ENCODE data around the gene F2RL1.
"Not testable (repeated sequence)": the region's sequence is repeated elsewhere in the genome, so short reads cannot be mapped to it uniquely, and the experiment has no call there.

The F2RL1 gene

DNA sequence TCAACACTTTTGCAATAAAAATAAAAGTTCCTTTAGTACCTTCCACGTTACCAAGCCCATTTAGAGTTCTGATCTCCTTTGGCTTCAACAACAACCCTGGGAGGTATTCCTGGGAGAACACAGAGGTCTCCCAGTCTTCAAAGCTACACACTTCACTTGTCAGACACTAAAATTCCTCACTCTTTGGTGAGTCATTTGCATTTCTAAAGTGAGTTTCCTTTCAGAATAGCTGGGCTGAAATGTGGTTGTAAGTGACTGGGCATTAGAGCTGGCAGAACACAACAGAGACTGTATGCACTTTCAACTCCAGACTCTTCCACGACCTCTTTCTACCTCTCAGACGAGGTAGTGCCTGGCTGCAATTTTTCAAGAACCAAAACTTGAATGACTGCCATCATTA lies 11.5 kb upstream of the F2RL1 start:
- peak in 1 of 2 donors; percentile 16 for DNase-seq

GRCh38 chr5:76808141-76808691 lies 10.6 kb upstream of the F2RL1 start:
- no peak for DNase-seq

DNA sequence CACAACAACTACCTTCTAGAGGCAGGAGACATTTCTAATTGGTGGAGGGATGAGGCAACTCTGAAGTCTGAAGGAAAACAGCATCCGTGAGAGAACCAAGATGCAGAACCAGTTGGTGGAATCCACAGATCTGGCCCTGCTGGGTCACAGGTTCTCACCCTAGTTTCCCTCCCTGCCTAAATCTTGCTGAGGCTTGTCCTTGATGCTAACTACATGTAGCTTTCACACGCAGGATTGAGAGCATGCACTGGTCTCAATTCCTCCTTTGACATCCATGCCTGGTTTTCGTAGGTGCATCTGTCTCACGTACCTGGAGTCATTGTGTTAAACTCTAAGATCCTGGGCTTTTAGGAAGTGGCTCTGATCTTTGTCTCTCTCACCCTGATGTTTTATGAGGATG lies 9.7 kb upstream of the F2RL1 start:
- DNase-seq, result no peak

DNA sequence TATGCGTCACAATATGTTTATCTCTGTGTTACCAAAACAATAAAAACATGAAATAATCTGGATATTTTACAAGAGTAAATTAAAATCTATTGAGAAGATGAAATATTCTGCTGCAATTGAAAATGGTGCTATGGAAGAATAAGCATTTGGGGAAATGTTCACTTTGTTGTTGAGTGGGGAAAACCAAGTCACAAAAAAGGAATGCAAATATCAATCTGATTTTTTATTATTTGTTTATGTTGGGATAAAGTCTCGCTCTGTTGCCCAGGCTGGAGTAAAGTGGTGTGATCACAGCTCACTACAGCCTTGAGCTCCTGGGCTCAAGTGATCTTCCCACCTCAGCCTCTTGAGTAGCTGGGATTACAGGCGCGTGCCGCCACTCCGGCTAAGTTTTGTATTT lies 8.6 kb upstream of the F2RL1 start:
- no peak for DNase-seq

DNA sequence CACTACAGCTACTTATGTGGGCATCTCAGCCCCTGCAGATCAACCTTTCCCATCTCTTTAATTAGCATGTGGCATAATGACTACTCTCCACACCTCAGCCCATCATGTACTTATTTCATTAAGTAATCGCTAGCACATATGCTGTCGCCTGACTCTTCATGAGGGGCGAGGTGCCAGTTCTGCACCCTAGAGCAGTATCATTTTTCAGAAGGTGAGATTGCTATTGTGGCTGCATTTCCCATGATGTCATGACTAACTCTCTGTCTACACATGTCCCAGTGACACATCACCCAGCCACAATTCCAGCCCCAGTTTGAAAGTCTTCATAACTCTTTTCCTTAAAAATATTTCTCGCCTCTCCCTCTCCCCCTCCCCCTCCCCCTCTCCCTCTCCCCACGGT lies 7.6 kb upstream of the F2RL1 start:
- DNase-seq, result no peak

- DNase-seq, result not testable (repeated sequence)
These were observed 6.6 kb upstream of the F2RL1 start for GRCh38 chr5:76812209-76812608.

GRCh38 chr5:76813982-76814562 lies 4.8 kb upstream of the F2RL1 start:
- no peak for DNase-seq

- no peak for DNase-seq
These were observed 2.6 kb upstream of the F2RL1 start for GRCh38 chr5:76816110-76816831.

DNA sequence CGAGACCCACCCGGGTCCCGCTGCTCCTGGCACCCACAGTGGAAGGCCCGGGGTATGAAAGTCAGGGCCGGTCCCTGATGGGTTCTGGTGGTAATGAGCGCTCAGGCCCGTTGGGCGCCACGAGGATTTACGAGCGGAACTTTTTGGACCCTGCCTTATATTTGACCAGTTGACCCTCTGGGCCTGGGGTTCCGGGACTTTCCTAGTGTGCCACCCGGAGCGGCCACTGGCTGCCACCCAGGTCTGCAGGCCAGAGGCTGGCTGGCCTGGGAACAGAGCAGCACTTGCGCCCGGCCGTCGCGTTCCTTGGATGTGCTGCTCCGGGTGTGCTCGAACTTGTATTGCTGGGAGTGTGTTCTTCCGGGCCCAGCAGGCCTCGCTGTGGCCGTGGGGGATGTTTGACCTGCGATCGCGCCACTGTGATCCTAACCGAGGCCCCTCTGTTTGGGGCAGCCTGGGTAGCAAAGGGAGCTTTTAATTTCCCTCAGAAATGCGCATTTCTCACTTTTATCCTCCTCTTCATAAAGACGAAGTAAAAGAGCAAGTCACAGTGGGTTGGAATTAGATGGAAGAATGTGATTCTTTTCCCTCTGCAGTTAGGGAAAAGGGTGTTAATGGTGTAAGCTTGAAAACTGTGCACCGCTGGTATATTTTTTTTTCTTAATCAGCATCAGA lies 1.2 kb downstream of the F2RL1 start:
- no peak for DNase-seq

GRCh38 chr5:76820526-76820890 lies 1.7 kb downstream of the F2RL1 start:
- DNase-seq, result no peak

GRCh38 chr5:76821136-76821535 lies 2.3 kb downstream of the F2RL1 start:
- no peak for DNase-seq

GRCh38 chr5:76822105-76822731 lies 3.4 kb downstream of the F2RL1 start:
- not testable (repeated sequence) for DNase-seq

DNA sequence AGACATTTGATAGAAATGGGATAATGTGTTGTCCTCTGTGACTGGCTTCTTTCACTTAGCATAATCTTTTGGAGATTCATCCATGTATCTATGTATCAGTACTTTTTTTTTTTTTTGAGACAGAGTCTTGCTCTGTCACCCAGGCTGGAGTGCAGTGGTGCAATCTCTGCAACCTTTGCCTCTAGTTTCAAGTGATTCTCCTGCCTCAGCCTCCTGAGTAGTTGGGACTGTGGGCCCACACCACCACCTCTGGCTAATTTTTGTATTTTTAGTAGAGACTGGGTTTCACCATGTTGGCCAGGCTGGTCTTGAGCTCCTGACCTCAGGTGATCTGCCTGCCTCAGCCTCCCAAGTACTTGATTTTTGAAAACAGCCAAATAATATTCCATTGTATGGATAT lies 7.6 kb downstream of the F2RL1 start:
- not testable (repeated sequence) for DNase-seq

DNA sequence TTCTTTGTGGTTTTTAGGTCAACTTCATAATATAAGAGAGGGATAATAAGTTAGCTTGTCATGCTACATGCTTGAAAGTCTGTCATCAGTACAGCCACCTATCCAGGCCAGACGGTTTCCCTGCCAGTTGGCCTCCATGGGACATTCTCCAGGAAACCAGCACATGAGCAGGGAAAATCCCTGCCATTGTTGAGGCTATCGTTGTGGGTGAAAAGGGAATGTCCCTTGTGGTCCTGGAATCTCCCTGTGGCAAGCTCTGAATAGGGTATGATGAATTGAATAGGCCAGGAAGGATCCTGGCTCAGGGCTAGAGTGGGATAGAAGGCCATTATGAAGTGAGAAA lies 12.3 kb downstream of the F2RL1 start:
- DNase-seq, result peak; percentile 42 to 81

- no peak for DNase-seq
These were observed 17.4 kb downstream of the F2RL1 start for GRCh38 chr5:76836181-76836580.

- DNase-seq, result no peak
These were observed 17.8 kb downstream of the F2RL1 start for GRCh38 chr5:76836585-76836984.

DNA sequence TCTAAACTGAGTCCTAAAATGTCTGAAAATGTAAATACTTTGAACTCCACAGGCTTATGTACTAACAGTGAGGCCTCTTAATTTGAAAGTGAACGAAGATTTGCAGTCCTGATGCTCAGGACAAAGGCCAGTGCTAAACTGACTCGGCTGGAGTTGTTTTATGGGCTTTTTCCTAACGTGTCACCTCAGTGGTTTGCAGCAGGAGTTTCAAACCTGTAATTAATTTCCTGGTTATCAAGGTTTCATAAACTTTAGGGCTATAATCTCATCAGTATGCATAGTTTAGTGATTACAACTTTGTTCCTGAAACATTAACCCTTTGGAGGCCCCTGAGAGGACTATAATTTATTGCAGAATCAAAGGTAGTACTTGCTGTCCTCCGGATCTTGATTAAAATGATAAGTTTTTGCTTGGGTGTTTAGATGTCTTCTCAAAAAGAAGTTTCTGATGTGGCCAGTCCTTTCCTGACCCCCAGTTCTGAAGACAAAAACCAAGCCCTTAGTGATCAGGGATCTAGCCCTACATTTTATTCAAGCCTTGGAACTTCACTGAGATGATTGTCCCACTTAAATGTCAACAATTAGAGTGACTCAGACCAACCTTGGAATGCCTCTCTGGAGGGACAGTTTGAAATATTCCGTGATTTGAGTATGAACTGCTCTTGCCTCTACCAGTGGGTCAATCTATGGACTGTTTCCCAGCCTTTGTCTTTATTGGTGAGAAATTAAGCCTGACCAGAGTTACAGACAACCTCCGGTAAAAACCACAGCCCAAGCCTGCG lies 19.8 kb downstream of the F2RL1 start:
- DNase-seq, result no peak

DNA sequence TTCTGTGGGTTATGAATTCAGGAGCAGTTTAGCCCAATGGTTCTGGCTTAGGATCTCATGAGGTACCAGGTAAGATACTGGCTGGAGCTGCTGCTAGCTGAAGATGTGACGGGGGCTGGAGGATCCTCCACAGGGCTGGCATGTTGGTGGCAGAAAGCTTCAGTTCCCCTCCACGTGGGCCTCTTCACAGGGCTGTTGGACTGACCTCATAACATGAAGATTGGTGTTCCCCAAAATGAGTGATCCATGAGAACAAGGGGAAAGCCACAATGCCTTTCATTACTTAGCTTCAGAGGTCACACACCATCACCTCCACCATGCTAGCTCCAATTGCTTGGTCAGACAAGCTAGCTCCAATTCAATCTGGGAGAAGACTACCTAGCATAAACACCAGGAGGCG lies 22.5 kb downstream of the F2RL1 start:
- DNase-seq, result peak in 1 of 2 donors; percentile 64

GRCh38 chr5:76845890-76846289 lies 27.1 kb downstream of the F2RL1 start:
- no peak for DNase-seq

DNA sequence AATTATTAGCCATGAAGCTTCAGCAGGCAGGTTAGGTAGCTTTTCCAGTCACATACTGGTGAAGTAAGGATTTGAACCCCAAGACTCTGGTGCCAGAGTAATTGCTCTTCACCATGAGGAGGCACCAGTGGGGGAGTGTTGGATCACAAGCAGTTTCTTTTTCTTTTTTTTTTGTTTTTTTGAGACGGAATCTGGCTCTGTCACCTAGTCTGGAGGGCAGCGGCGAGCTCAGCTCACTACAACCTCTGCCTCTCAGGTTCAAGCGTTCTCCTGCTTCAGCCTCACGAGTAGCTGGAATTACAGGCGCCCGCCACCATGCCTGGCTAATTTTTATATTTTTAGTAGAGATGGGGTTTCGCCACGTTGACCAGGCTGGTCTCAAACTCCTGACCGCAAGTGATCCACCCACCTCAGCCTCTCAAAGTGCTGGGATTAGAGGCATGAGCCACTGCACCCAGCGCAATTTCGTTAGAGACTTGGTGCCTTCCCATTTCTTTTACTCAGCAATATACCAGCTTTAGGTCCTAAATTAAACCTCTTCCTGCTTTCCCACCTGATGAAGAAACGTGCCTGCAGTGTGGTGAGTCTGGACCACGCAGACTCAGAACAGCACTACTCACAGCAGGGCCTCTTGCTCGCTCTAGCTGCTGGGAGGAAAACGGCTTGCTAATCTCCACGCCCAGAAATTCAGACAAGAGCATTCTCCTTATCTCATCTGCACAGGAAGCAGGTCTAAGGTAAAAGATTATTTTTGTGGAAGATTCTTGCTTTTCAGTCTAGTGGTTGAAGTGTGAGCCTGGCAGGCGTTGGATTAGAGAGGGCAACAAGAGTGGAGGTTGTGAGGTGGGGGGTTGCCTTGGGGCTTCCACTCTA lies 30.8 kb downstream of the F2RL1 start, which contains the start of gene S100Z:
TSS of gene S100Z (plus strand) at position 596 of the 873 bp plus-strand sequence. CDS start 25,346 bp downstream, outside the sequence.
- DNase-seq, result peak in 1 of 2 donors; percentile 29

DNA sequence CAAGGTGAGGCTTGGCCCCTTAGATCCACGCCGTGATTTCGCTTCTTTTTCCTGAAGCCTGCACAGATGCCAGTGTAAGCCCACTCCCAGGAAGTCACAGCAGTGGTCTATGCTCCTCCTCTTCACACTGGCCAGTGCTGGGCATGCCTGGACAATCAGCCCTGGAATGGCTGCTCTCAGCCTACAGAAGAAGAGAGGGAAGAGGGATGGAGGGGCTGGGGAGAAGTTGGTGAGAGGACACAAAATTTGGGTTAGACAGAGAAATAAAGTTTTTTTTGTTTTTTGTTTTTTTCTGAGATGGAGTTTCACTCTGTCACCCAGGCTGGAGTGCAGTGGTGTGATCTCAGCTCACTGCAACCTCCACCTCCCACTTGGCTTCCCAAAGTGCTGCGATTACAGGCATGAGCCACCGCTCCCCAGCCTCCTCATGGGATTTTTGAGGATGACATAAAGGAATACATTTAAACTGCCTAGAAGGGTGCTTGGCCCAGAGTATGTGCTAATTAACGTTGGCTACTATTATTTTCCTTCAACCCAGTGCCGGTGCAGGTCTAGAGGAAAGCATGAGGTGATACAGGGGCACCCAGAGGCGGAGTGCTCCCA lies 31.8 kb downstream of the F2RL1 start:
- peak; percentile 40 to 85 for DNase-seq

Measured in inflammatory macrophage treated with lipopolysaccharide for 1 hour (primary cell).